HepG2 (cell line): ENCODE measurements around the gene ACTL7B. TPM values are rescaled to one million over a fixed set of nuclear protein-coding genes. Genes with fewer than 3 reads are reported as not detected.

ENCODE experiments used
- ESRRA ChIP-seq: sonication (generic); formaldehyde crosslinking; IDR thresholded peaks from 2 replicates; pipeline ENCODE4 v1.5.1; 2020; ENCODE audit warnings: mild to moderate bottlenecking, low read depth, missing genetic modification reagents
- KLF6 ChIP-seq: IDR thresholded peaks from 2 replicates; pipeline ENCODE4 v1.8.0; 2016; ENCODE audit warnings: missing biosample characterization, missing genetic modification reagents
- MED1 ChIP-seq: sonication (generic); formaldehyde crosslinking; IDR thresholded peaks from 2 replicates; pipeline ENCODE4 v1.4.0; 2020; ENCODE audit warnings: missing genetic modification reagents
- PHF20 ChIP-seq: sonication (generic); formaldehyde crosslinking; IDR thresholded peaks from 2 replicates; pipeline ENCODE4 v1.5.0; 2020; ENCODE audit warnings: mild to moderate bottlenecking, missing genetic modification reagents
- PHF5A ChIP-seq: IDR thresholded peaks from one replicate; pipeline ENCODE4 v1.6.1; 2018; ENCODE audit warnings: low read depth, missing genetic modification reagents; ENCODE audit not compliant: unreplicated experiment
- PRDM10 ChIP-seq: sonication (generic); formaldehyde crosslinking; IDR thresholded peaks from 2 replicates; pipeline ENCODE4 v1.4.0; 2020; ENCODE audit warnings: low read depth, missing genetic modification reagents
- PRDM4 ChIP-seq: sonication (generic); formaldehyde crosslinking; IDR thresholded peaks from 2 replicates; pipeline ENCODE4 v1.9.0; 2021; ENCODE audit warnings: missing genetic modification reagents, borderline replicate concordance
- SP5 ChIP-seq: IDR thresholded peaks from 2 replicates; pipeline ENCODE4 v1.6.1; 2016; ENCODE audit warnings: low read depth, borderline replicate concordance
- ZFP37 ChIP-seq: sonication (generic); formaldehyde crosslinking; IDR thresholded peaks from 2 replicates; pipeline ENCODE4 v1.4.0; 2020; ENCODE audit warnings: missing genetic modification reagents, borderline replicate concordance
- ZNF232 ChIP-seq: sonication (generic); formaldehyde crosslinking; IDR thresholded peaks from 2 replicates; pipeline ENCODE4 v1.4.0; 2020; ENCODE audit warnings: missing genetic modification reagents, borderline replicate concordance
- ZNF512B ChIP-seq: sonication (generic); formaldehyde crosslinking; IDR thresholded peaks from 2 replicates; pipeline ENCODE4 v1.5.1; 2020; ENCODE audit warnings: missing genetic modification reagents, mild to moderate bottlenecking, borderline replicate concordance
- ZNF720 ChIP-seq: sonication (generic); formaldehyde crosslinking; IDR thresholded peaks from 2 replicates; pipeline ENCODE4 v1.4.0; 2020; ENCODE audit warnings: missing genetic modification reagents
- polyA plus RNA-seq, 8 experiments: library from polyadenylated mRNA; depleted of rRNA in 3 of 8; stranded (reverse) in 7 of 8; unstranded in 1 of 8; fragments of >200 nt; fragmentation: Illumina TruSeq in 4 of 8; extraction: Trizol in 4 of 8; gene quantifications; 2 replicates each; pipeline versions ENCODE4 v1.2.1 to v1.2.3, GENCODE V29; 2011 to 2016; ENCODE audit warnings: low read depth in 4 of 8, missing spikeins in 1 of 8, mixed read lengths in 1 of 8; ENCODE audit not compliant: insufficient read depth in 1 of 8
- total RNA-seq, 5 experiments: library from RNA; depleted of rRNA; stranded (reverse); fragments of >200 nt; fragmentation: Illumina TruSeq; extraction: Trizol; gene quantifications; 2 replicates each; pipeline ENCODE4 v1.2.3, GENCODE V29; 2016; ENCODE audit warnings: low read depth in 1 of 5
- TF ChIP-seq, protein P1 (sequence below): sonication (generic); formaldehyde crosslinking; conservative IDR thresholded peaks from 2 replicates; pipeline ENCODE4 v1.4.0; 2020; ENCODE audit warnings: missing genetic modification reagents
- TF ChIP-seq, protein P2 (sequence below), 2 experiments: sonication (generic) in 1 of 2; formaldehyde crosslinking in 1 of 2; IDR thresholded peaks; 2 replicates each; pipeline versions ENCODE4 v1.5.1 to v1.6.1; 2011 to 2020; ENCODE audit warnings: borderline replicate concordance in 1 of 2, low read depth in 1 of 2, low read length in 1 of 2, mild to moderate bottlenecking in 1 of 2, missing genetic modification reagents in 1 of 2, moderate library complexity in 1 of 2

ACTL7B gene
- total and polyA plus RNA-seq, 2 of the 13 experiments (the other 11 are each of a cell fraction or from before 2014, with no cell fraction given), result 0.07 to 0.11 TPM

- TF ChIP-seq, protein P1, sequence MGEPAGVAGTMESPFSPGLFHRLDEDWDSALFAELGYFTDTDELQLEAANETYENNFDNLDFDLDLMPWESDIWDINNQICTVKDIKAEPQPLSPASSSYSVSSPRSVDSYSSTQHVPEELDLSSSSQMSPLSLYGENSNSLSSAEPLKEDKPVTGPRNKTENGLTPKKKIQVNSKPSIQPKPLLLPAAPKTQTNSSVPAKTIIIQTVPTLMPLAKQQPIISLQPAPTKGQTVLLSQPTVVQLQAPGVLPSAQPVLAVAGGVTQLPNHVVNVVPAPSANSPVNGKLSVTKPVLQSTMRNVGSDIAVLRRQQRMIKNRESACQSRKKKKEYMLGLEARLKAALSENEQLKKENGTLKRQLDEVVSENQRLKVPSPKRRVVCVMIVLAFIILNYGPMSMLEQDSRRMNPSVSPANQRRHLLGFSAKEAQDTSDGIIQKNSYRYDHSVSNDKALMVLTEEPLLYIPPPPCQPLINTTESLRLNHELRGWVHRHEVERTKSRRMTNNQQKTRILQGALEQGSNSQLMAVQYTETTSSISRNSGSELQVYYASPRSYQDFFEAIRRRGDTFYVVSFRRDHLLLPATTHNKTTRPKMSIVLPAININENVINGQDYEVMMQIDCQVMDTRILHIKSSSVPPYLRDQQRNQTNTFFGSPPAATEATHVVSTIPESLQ (CRISPR knock-in tag), result no peak
- TF ChIP-seq KLF6 (0 out of 2 replicates have a peak, but pooled peaks have one; percentile 41), PHF5A (no peak), PHF20 (CRISPR knock-in tag) (no peak), ZFP37 (CRISPR knock-in tag) (0 out of 2 replicates have a peak, but pooled peaks have one; percentile 61), MED1 (CRISPR knock-in tag) (peak; percentile 90), ZNF512B (CRISPR knock-in tag) (no peak), ZNF232 (CRISPR knock-in tag) (peak; percentile 70; the same call in 1 of the 2 replicates), PRDM4 (no peak), ESRRA (0 out of 2 replicates have a peak, but pooled peaks have one; percentile 50), SP5 (peak; percentile 88), PRDM10 (CRISPR knock-in tag) (no peak; the same call in 1 of the 2 replicates), ZNF720 (CRISPR knock-in tag) (no peak)
- TF ChIP-seq, protein P2, sequence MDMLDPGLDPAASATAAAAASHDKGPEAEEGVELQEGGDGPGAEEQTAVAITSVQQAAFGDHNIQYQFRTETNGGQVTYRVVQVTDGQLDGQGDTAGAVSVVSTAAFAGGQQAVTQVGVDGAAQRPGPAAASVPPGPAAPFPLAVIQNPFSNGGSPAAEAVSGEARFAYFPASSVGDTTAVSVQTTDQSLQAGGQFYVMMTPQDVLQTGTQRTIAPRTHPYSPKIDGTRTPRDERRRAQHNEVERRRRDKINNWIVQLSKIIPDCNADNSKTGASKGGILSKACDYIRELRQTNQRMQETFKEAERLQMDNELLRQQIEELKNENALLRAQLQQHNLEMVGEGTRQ (IDR thresholded peaks at IDR 0.05; ENCODE audit: low read depth, low read length), result no peak
- TF ChIP-seq, protein P2 (CRISPR knock-in tag; IDR thresholded peaks at IDR 0.05; ENCODE audit: borderline replicate concordance), result peak; percentile 57; the same call in 1 of the 2 replicates
Observed at GRCh38 chr9:108869092-108869725, 13.4 kb upstream of the ACTL7B start (continued).
